ENCODE data around the gene MGLL.

DNA sequence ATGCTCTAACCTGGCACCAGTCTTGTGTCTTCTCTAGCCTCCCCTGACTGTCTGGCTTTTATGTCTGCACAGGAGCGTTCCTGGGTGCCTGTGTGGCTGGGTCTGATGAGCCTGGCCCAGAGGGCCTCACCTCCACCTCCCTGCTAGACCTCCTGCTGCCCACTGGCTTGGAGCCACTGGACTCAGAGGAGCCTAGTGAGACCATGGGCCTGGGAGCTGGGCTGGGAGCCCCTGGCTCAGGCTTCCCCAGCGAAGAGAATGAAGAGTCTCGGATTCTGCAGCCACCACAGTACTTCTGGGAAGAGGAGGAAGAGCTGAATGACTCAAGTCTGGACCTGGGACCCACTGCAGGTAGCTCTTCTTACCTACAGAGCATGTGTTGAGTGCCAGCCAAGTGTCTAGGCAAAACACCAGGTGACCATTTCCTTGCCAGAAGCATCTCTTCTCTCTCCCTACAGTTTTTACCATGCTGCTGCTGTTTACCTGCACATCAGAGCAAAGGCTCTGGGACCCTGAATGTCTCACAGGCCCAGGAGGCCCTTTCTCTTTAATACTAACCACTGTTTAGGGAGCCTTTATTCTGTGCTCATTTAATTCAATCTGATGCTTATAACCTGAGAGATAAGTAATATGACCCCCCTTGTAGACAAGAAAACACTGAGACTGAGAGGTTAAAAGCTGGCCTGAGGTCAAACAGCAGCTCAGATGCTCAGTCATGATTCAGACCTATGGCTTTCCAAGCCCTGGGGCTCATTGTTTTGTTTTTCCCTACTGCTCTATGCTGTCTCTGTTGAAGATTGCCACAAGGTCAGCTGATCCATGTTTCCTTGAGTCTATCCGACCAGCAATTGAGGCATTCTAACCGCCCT lies 182.9 kb downstream of the MGLL start:
- TF ChIP-seq, protein P1, sequence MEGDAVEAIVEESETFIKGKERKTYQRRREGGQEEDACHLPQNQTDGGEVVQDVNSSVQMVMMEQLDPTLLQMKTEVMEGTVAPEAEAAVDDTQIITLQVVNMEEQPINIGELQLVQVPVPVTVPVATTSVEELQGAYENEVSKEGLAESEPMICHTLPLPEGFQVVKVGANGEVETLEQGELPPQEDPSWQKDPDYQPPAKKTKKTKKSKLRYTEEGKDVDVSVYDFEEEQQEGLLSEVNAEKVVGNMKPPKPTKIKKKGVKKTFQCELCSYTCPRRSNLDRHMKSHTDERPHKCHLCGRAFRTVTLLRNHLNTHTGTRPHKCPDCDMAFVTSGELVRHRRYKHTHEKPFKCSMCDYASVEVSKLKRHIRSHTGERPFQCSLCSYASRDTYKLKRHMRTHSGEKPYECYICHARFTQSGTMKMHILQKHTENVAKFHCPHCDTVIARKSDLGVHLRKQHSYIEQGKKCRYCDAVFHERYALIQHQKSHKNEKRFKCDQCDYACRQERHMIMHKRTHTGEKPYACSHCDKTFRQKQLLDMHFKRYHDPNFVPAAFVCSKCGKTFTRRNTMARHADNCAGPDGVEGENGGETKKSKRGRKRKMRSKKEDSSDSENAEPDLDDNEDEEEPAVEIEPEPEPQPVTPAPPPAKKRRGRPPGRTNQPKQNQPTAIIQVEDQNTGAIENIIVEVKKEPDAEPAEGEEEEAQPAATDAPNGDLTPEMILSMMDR (IDR thresholded peaks at IDR 0.05) = no peak
- no peak for TF ChIP-seq EP300 (IDR thresholded peaks at IDR 0.05)

Measured in ovary (tissue), 3 donors.